AG09319 (cell line): Measurements from ENCODE around the gene SDC3.

ENCODE experiments used
- DNase-seq: peaks from one replicate; pipeline ENCODE4 v3.0.0-alpha.2; 2010; ENCODE audit warnings: low read depth; ENCODE audit errors: extremely low read depth
- CTCF ChIP-seq: IDR thresholded peaks from 2 replicates; pipeline ENCODE4 v1.5.1; 2011; ENCODE audit warnings: low read depth, mild to moderate bottlenecking, inconsistent platforms, low read length, moderate library complexity

Gene SDC3

DNA sequence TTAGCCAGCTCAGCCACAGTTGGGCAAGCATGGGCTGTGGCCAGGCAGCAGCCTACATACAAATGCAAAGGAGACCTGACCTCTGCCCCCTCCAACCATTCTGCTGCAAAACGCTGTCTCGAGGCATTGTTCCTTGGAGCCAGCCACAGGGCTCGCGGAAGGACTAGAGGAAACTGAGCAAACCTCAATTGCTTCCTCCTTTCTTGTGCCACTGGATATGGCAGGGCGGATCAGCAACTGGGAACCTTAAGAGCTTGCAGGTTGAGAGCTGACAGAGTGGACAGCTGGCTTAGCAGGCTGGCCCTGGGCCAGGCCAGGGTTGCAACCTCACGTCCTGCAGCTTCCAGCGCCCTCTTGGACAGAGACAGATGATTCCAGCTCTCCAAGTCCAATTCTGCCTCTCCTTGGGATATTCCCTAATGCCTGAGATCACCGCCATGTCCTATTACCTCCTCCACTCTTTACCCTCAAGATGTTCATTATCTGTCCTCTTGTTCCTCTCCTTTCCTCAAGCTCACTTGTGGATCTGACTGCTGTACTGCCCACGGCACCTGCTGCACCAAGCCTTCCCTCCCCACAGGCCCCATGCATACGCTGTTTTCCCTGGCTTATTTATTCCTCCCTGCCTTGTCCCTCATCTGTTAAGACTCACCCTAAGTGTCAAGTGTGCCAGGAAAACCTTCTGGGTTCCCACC lies 67.5 kb downstream of the SDC3 start:
- TF ChIP-seq CTCF, result no peak

GRCh38 chr1:30839827-30840359 lies 68.7 kb downstream of the SDC3 start:
- TF ChIP-seq CTCF, result no peak
- no peak for DNase-seq

More for the DNA sequence above, 67.5 kb downstream of the SDC3 start:
- no peak for DNase-seq

DNA sequence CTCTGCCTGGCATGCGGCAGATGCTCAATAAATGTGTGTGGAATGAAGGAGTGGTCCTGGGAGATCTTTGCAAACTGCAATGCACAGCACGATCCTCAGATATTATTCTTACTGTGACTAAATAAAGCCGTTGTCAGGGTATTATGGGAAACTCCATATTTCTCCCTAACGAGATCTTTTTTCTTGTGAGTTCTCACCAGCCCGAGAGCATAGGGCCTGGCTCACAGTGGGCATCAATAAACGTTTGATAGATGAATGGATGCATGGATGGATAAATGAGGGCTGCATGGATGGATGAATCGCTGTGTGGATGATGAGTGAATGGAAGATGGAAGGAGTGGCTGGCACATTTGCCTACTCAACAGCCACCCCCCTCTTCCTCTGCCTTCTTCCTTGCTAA lies 69.6 kb downstream of the SDC3 start:
- no peak for TF ChIP-seq CTCF
- DNase-seq, result no peak

- DNase-seq, result no peak
- no peak for TF ChIP-seq CTCF
Measured at GRCh38 chr1:30837653-30838052, 70.9 kb downstream of the SDC3 start.

GRCh38 chr1:30834253-30834652 lies 74.3 kb downstream of the SDC3 start:
- no peak for DNase-seq
- TF ChIP-seq CTCF, result no peak

- no peak for TF ChIP-seq CTCF
Measured at GRCh38 chr1:30830537-30830936, 78.0 kb downstream of the SDC3 start.

DNA sequence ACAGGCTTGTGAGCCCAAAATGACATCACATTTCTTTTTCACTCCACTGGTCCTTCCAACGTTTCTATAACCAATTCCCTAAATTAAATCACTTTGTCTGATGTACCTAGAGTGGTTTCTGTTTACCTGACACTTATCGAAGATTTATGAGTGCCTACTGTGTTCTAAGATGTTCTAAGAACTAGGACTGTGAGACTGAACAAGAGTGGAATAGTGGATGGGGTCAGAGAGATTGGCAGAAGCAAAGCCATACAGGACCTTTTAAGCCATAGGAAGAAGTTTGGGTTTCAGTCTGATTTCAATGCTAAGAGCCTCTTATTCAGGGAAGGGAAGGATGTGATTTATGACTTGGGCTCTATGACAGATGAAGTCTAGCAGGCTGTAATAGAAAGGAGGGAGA lies 78.7 kb downstream of the SDC3 start:
- no peak for TF ChIP-seq CTCF
- DNase-seq, result no peak

More at GRCh38 chr1:30830537-30830936, 78.0 kb downstream of the SDC3 start:
- no peak for DNase-seq
